H7 (cell line): ENCODE measurements around the gene NSL1. TPM values are rescaled to one million over a fixed set of nuclear protein-coding genes. Genes with fewer than 3 reads are reported as not detected.
"Not testable (repeated sequence)": the region's sequence is repeated elsewhere in the genome, so short reads cannot be mapped to it uniquely, and the experiment has no call there.

Experiments used
- DNase-seq: peaks from one replicate; pipeline ENCODE4 v3.0.0; 2012
- H3K27me3 ChIP-seq: 2 replicates; pipeline ENCODE4 v1.6.0; 2011; ENCODE audit warnings: mild to moderate bottlenecking, low read length; ENCODE audit not compliant: control insufficient read depth, insufficient read depth
- H3K36me3 ChIP-seq: replicated peaks from 2 replicates; pipeline ENCODE4 v1.5.1; 2011; ENCODE audit warnings: low read length; ENCODE audit not compliant: control insufficient read depth, insufficient read depth
- H3K4me3 ChIP-seq: 2 replicates; pipeline ENCODE4 v1.5.1; 2011; ENCODE audit warnings: low read depth, mild to moderate bottlenecking, control low read depth, low read length, moderate library complexity; ENCODE audit not compliant: insufficient read depth
- total RNA-seq: library from RNA; depleted of rRNA; stranded (reverse); fragments of >200 nt; shearing (Covaris generic); gene quantifications from 2 replicates; pipeline ENCODE4 v1.2.3, GENCODE V29; 2014

NSL1 gene
- total RNA-seq, 1 experiment from 2014 or later: 108 TPM

- H3K4me3 ChIP-seq: no peak overlapping the region
- no peak for DNase-seq
- H3K36me3 ChIP-seq: no peaks in the 10 kb centered on the region
- H3K27me3 ChIP-seq: no peaks in the 10 kb centered on the region
Measured at GRCh38 chr1:212719633-212720032, 71.9 kb downstream of the NSL1 start.

- DNase-seq: no peak
- Histone ChIP-seq H3K4me3 (no peak overlapping the region), H3K27me3 (no peaks in the 10 kb centered on the region), H3K36me3 (no peaks in the 10 kb centered on the region)
Measured at GRCh38 chr1:212718499-212718898, 73.1 kb downstream of the NSL1 start.

DNA sequence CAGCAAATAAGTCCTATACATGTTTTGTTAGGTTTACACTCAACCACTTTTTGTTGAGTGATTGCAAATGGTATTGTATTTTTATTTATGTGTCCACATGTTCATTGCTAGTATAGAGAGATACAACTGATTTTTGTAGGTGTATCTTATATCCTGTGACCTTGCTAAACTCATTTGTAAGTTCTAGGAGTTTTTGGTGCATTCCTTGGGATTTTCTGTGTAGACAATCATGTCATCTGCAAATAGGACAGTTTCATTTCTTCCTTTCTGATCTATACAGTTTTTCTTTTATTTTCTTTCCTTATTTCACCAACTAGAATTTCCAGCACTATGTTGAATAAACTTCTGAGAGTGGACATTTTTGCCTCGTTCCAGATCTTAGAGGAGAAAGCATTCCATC is 75.4 kb downstream of the NSL1 start:
- Histone ChIP-seq H3K27me3 (no peaks in the 10 kb centered on the region), H3K36me3 (no peaks in the 10 kb centered on the region), H3K4me3 (no peak overlapping the region)
- no peak for DNase-seq

DNA sequence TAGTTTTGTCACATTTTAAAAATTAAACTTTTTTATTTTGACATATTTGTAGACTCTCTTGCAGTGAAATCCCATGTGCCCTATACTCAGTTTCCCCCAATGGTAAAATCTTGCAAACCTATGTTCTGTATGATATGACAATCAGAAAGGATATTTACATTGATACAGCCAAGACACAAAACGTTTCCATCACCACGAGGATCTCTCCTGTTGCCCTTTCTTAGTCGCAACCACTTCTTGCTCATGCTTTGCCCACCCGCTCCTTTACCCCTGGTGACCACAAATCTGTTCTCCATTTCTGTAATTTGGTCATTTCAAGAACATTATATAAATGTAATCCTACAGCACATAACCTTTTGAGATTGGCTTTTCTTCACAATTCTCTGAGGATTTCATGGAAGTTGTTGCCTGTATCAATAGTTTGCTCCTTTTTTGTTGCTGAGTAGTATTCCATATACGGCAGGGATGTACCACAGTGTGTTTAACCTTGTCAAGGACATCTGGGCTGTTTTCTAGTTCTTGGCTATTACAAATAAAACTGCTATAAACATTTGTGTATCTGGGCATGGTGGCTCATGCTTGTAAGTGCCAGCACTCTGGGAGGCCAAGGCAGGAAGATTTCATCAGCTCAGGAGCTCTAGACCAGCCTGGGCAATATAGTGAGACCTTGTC is 78.0 kb downstream of the NSL1 start:
- no peak for DNase-seq
- H3K36me3 ChIP-seq: no peaks in the 10 kb centered on the region
- H3K4me3 ChIP-seq: no peak overlapping the region
- no peaks in the 10 kb centered on the region for H3K27me3 ChIP-seq

- DNase-seq: no peak
- H3K27me3 ChIP-seq: no peaks in the 10 kb centered on the region
- H3K36me3 ChIP-seq: no peaks in the 10 kb centered on the region
- H3K4me3 ChIP-seq: no peak overlapping the region
Measured at GRCh38 chr1:212712451-212713303, 78.9 kb downstream of the NSL1 start.

GRCh38 chr1:212711974-212712373 is 79.6 kb downstream of the NSL1 start:
- DNase-seq, H3K36me3 ChIP-seq, H3K27me3 ChIP-seq, H3K4me3 ChIP-seq: not testable (repeated sequence)

DNA sequence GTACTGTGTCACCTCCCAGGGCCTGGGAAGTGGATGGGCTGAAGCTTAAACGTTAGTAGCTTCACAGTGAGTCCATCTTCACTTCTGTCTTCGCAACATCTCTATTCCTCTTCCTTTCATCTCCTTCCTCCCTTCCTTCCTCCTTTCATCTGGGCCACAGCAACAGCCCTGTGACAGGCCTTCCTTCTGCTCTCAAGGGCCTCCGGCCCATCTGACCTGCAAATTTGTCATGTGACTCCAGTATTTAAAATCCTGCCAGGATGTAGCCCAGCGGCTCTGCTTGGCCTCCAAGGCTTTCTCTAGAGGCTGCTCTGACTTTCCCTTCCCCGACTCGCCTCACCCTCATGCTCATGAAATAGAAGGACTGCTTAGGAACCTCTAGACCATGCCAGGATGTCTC is 81.0 kb downstream of the NSL1 start:
- no peak for DNase-seq
- Histone ChIP-seq H3K27me3 (no peaks in the 10 kb centered on the region), H3K4me3 (no peak overlapping the region), H3K36me3 (no peaks in the 10 kb centered on the region)

GRCh38 chr1:212703991-212704564 is 87.5 kb downstream of the NSL1 start:
- Histone ChIP-seq H3K4me3 (no peak overlapping the region), H3K36me3 (no peaks in the 10 kb centered on the region), H3K27me3 (peaks cover 45% of the 10 kb centered on the region)
- DNase-seq: no peak

DNA sequence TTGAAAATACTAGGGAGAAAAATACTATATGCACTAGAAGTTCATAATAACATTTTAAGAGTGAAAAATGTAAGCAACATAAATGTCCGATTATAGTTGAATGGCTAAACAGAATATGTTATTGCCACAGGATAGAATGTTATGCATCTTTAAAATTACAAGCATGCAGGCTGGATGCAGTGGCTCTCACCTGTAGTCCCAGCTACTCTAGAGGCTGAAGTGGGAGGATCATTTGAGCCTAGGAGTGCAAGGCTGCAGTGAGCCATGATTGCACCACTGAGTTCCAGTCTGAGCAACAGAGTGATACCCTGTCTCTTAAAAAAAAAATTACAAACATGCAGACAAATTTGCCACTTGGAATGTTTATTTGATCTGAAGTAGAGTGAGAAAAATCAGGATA is 88.9 kb downstream of the NSL1 start:
- DNase-seq: no peak
- peaks cover 59% of the 10 kb centered on the region for H3K27me3 ChIP-seq
- H3K4me3 ChIP-seq: no peak overlapping the region
- H3K36me3 ChIP-seq: no peaks in the 10 kb centered on the region

DNA sequence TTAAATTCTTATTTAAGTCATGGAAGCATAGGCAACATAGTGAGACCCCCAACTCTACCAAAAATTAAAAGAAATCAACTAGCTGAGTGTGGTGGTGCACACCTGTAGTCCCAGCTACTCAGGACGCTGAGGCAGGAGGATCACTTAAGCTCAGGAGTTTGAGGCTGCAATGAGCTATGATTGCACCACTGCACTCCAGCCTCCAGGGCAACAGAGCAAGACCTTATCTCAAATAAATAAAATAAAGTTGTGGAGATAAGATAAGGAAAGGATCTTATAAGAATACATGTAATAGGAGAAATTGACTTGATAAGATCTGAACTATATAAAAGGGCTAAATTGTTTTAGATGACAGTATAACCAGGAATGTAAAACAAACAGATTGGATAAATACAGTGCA is 89.7 kb downstream of the NSL1 start:
- Histone ChIP-seq H3K27me3 (peaks cover 65% of the 10 kb centered on the region), H3K4me3 (no peak overlapping the region), H3K36me3 (no peaks in the 10 kb centered on the region)
- DNase-seq: no peak

GRCh38 chr1:212700892-212701819 is 90.4 kb downstream of the NSL1 start:
- peaks cover 68% of the 10 kb centered on the region for H3K27me3 ChIP-seq
- DNase-seq: peak; percentile 62
- H3K4me3 ChIP-seq: peak overlapping the region; percentile 57
- no peaks in the 10 kb centered on the region for H3K36me3 ChIP-seq

DNA sequence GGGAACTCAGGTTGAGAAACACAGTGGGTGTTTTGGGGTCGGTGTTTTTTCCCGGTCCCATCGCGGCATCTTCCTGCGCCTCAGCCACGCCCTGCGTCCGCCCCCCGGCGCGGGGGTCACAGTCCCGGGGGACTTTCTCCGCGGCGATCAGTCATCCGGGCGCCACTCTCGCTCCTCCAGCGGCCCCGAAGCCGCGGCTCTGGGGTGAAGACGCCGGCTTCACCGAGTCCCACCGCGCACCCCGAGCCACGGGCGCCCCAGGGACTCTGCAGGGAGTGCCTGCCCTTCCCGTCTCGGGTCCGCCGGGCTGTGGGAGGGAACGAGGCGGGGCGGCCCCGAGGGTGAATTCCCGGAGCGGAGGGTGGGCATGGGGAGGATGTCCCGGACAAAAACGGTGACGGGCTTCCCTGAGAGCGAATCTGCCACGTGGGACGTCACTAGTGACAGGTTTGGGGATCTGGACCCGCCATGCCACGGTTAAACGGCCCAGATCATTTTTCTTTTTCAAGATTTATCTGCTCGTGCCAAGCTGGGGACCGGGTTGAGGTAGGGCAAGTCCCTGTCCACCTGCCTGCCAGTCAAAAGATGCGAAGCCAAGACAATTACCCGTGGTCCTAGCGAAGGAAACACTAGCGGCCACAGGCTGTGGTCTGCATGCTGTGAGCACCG is 91.2 kb downstream of the NSL1 start:
- Histone ChIP-seq H3K4me3 (peak overlapping the region; percentile 57), H3K27me3 (peaks cover 68% of the 10 kb centered on the region), H3K36me3 (no peaks in the 10 kb centered on the region)
- DNase-seq: peak; percentile 59

GRCh38 chr1:212699625-212700222 is 91.9 kb downstream of the NSL1 start, which contains the start of gene BATF3:
BATF3 (minus strand) TSS chr1:212699840; CDS start chr1:212699762, 78 bp downstream.
- peak; percentile 80 for DNase-seq
- Histone ChIP-seq H3K36me3 (no peaks in the 10 kb centered on the region), H3K27me3 (peaks cover 68% of the 10 kb centered on the region)

More at GRCh38 chr1:212699625-212700222, 91.9 kb downstream of the NSL1 start, which contains the start of gene BATF3:
- peak within 1 kb of the TSS; percentile 57 for H3K4me3 ChIP-seq
